ENCODE data around the gene ELMO1. TPM values are rescaled to one million over a fixed set of nuclear protein-coding genes. Genes with fewer than 3 reads are reported as not detected.

Gene ELMO1
- total and polyA plus RNA-seq, 2 of the 13 experiments (the other 11 are each of a cell fraction or from before 2014, with no cell fraction given) = 0.11 to 0.17 TPM

- TF ChIP-seq STAG1 (CRISPR knock-in tag; IDR thresholded peaks at IDR 0.05) (no peak), RFX1 (IDR thresholded peaks at IDR 0.05) (no peak), ATF1 (CRISPR knock-in tag; IDR thresholded peaks at IDR 0.05) (no peak), MAFG (CRISPR knock-in tag; IDR thresholded peaks at IDR 0.05) (no peak), ZNF432 (CRISPR knock-in tag; IDR thresholded peaks at IDR 0.05; ENCODE audit: borderline replicate concordance) (no peak), ZFP41 (CRISPR knock-in tag; IDR thresholded peaks at IDR 0.05; ENCODE audit: borderline replicate concordance) (no peak), HMG20A (CRISPR knock-in tag; IDR thresholded peaks at IDR 0.05; ENCODE audit: borderline replicate concordance) (no peak), ZNF251 (CRISPR knock-in tag; IDR thresholded peaks at IDR 0.05) (no peak), SYNCRIP (IDR thresholded peaks at IDR 0.05; ENCODE audit: insufficient read depth, low read depth, low read length) (no peak), ZFP1 (CRISPR knock-in tag; IDR thresholded peaks at IDR 0.05) (no peak), ZNF839 (CRISPR knock-in tag; IDR thresholded peaks at IDR 0.05; ENCODE audit: borderline replicate concordance) (no peak), ZNF619 (CRISPR knock-in tag; IDR thresholded peaks at IDR 0.05) (no peak), ZBTB33 (CRISPR knock-in tag; IDR thresholded peaks at IDR 0.05) (no peak), ELF4 (CRISPR knock-in tag; IDR thresholded peaks at IDR 0.05; ENCODE audit: borderline replicate concordance) (no peak), ZFP62 (CRISPR knock-in tag; IDR thresholded peaks at IDR 0.05) (no peak), ZMAT3 (CRISPR knock-in tag; conservative IDR thresholded peaks at IDR 0.05) (no peak), ZNF407 (CRISPR knock-in tag; IDR thresholded peaks at IDR 0.05; ENCODE audit: not compliant biosample characterization) (no peak)
- H3K79me2 ChIP-seq (ENCODE audit: insufficient read depth, low read length) = no peaks in the 10 kb centered on the region
- BruUV-seq (replicated peaks) = no TSS peak
- no peak for ATAC-seq
- in situ Hi-C loops (cut with HindIII; ENCODE audit: extremely low pct_ligation_motif_present, low pct_unique_long_range_greater_than_20kb) = loop anchor here (25.0 kb wide), 1 partner anchor 489 kb away; no protein-coding TSS in a partner anchor
- H3K27me3 ChIP-seq (ENCODE audit: control insufficient read depth in 1 of 2, insufficient read depth in 2 of 2, low read length in 2 of 2) = no peaks in the 10 kb centered on the region
- H3K9ac ChIP-seq (ENCODE audit: insufficient read depth, low read depth, low read length) = no peak overlapping the region
- ChIA-PET POLR2A (no interaction called here), CTCF (ENCODE audit: low intra/inter-chr PET ratio, low total read pairs) (no interaction called here)
- no peaks in the 10 kb centered on the region for H4K20me1 ChIP-seq (ENCODE audit: insufficient read depth, low read length)
- no peak for FAIRE-seq
- intact Hi-C loops (cut with micrococcal nuclease; ENCODE audit: unreplicated experiment) = no loop called here
- no peaks in the 10 kb centered on the region for H3K36me3 ChIP-seq (replicated peaks in 1 of 2; ENCODE audit: control insufficient read depth in 1 of 2, insufficient read depth in 2 of 2, low read length in 2 of 2)
- H3K4me2 ChIP-seq (ENCODE audit: low read depth, low read length) = no peak overlapping the region
- H3K27ac ChIP-seq (ENCODE audit: extremely low read length, insufficient read depth, low read length) = no peak overlapping the region
- no peak overlapping the region for H3K4me3 ChIP-seq (replicated peaks in 1 of 3; ENCODE audit: insufficient read depth in 1 of 3, low read depth in 2 of 3, low read length in 3 of 3)
- WGBS (ENCODE audit: low lambda C conversion rate) = 67% methylated on average over 3 of the region's 3 CpGs
- H3K4me1 ChIP-seq (ENCODE audit: insufficient read depth, low read length) = peaks cover 52% of the 10 kb centered on the region
- H2AFZ ChIP-seq (ENCODE audit: low read length) = no peak overlapping the region
- DNase-seq (ENCODE audit: low spot score) = no peak
- H3K9me3 ChIP-seq (ENCODE audit: low read length) = no peaks in the 10 kb centered on the region
Observed at GRCh38 chr7:36951257-36951697, 497.4 kb downstream of the ELMO1 start.

Data from HepG2 (cell line).